Activated CD8-positive, alpha-beta memory T cell treated with anti-CD3 and anti-CD28 coated beads, Interleukin-2, amount 50 U/mL, for 1 hour (primary cell): Measurements from ENCODE around the gene PRDM12.

Source experiments
- DNase-seq: peaks from one replicate; pipeline ENCODE4 v3.0.0-alpha.2; 2020; ENCODE audit errors: extremely low read depth

Gene PRDM12

DNA sequence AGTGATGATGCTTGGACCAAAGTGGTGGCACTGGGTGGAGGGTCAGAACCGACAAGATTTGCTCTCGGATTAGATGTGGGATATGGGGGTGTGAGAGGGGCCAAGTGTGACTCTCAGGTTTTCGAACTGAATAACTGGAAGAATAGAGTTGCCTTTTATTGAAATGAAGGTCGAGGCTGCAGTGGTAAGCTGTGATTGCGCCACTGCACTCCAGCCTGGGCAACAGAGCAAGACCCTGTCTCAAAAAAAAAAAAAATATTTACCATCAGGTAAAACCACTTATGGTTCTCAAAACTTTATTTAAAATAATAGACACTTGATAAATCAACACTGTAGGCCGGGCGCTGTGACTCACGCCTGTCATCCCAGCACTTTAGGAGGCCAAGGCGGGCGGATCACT, 56.4 kb downstream of the PRDM12 start:
- DNase-seq = no peak

DNA sequence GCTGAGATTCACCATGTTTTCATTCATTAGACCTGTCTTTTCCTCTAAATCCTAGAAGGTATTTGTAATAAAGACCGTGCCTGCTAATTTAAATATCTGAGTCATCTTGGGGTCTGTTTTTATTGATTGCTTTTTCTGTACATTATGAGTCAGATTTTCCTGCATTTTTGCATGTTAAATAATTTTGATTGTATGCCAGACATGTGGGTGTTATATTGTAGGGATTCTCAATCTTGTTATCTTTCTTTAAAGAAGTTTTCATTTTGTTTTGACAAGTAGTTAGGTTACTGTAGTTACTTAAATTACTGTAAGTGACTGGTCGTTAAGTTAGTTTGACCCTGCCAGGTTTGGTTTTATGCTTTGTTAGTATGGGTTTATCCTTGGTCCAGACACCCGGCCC, 64.3 kb downstream of the PRDM12 start:
- no peak for DNase-seq

DNA sequence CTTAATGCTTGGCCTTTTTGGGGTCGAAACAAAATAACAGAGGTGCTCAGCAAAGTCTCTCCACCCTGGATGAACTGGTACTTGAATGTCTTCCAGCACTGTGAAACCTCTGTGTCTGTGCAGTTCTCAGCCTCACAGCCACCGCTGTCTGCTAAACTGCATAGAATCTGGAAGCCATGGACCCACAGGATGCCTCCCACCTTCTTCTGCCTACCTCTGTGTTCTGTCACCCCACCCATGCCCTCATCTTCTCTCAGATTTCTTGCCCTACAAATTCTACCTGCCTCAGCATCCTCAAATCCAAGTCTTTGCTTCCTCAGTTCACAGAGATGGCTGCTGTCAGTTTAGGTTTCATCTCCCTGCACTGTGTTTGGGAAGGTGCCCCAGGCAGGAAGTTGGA, 64.8 kb downstream of the PRDM12 start:
- no peak for DNase-seq

DNA sequence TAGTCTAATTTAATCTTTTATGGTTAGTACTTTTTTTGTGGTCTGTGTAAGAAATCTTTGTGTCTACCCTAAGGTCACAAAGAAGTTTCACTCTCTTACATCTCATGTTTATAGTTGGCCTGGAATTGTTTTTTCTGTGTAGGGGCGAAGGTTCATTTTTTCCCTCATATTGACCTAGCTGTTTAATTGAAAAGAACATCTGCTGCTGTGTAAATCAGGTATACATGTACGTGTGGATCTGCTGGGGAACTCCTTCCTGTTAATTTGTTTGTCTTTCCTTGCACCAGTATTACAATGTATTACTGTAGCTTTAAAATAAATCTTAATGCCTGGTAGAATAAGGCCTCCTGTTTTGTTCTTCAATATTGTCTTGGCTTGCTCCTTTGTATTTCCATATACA, 67.0 kb downstream of the PRDM12 start:
- no peak for DNase-seq

DNA sequence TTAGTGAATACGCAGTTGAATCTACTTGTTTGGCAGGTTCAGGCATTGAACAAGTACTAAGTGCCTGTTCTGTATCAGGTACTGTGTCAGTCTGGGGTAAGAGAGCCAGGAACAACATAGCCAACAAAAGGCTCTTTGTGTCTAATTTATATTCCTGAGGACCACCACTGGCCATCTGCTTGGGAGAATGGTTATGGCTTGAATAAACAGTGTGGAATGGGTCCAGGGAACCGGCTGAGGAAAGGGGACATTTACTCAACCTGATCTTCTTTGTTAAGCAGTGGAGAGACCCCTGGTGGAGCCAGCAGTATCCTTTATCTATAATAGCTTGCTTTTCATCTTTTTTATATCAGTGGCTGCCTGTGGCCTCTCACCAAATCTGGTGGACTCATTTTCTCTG, 67.7 kb downstream of the PRDM12 start:
- DNase-seq = no peak
